ENCODE data around the gene ACTA2. TPM values are rescaled to one million over a fixed set of nuclear protein-coding genes. Genes with fewer than 3 reads are reported as not detected.

ACTA2 gene
- polyA plus RNA-seq, 1 experiment = 815 TPM

DNA sequence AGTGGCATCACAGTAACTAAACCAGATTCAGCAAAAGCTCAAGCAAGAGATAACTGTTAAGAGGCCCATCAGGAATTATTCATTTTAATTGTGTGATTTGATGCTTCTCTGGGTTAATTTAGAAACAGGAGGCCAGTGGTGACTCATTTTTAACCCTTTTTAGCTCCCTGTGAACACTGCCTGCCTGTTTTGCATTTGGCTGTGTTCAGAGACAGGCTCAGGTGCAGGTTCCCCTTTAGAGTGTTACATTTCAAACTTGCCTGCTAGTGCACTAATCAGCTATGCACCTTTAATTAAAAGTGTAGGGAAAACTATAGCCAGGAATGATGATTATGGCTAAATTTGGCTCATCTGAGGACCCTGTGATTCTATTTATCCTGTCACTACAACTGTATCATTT lies 66.0 kb downstream of the ACTA2 start:
- CTCF ChIA-PET = interaction anchor here (1.3 to 7.2 kb wide), 2 partner anchors 47 to 50 kb away, joined by 5 to 44 read pairs; no protein-coding TSS in a partner anchor

More for the DNA sequence above, 66.0 kb downstream of the ACTA2 start:
- H3K4me3 ChIP-seq (ENCODE audit: low read depth, low read length) = no peak overlapping the region
- DNase-seq (ENCODE audit: low read depth, low spot score) = no peak
- POLR2A ChIA-PET = interaction anchor here (0.7 kb wide), 1 partner anchor 48 kb away, joined by 3 read pairs; no protein-coding TSS in a partner anchor
- TF ChIP-seq, protein P1, sequence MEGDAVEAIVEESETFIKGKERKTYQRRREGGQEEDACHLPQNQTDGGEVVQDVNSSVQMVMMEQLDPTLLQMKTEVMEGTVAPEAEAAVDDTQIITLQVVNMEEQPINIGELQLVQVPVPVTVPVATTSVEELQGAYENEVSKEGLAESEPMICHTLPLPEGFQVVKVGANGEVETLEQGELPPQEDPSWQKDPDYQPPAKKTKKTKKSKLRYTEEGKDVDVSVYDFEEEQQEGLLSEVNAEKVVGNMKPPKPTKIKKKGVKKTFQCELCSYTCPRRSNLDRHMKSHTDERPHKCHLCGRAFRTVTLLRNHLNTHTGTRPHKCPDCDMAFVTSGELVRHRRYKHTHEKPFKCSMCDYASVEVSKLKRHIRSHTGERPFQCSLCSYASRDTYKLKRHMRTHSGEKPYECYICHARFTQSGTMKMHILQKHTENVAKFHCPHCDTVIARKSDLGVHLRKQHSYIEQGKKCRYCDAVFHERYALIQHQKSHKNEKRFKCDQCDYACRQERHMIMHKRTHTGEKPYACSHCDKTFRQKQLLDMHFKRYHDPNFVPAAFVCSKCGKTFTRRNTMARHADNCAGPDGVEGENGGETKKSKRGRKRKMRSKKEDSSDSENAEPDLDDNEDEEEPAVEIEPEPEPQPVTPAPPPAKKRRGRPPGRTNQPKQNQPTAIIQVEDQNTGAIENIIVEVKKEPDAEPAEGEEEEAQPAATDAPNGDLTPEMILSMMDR (IDR thresholded peaks at IDR 0.05; ENCODE audit: low read depth, low read length) = no peak
- H3K27ac ChIP-seq (ENCODE audit: low read depth, low read length) = no peak overlapping the region
- H3K9me3 ChIP-seq (ENCODE audit: control insufficient read depth, insufficient read depth, low read length) = no peaks in the 10 kb centered on the region
- H3K27me3 ChIP-seq (ENCODE audit: control insufficient read depth, insufficient read depth, low read length) = no peaks in the 10 kb centered on the region

Small RNA genes lying within 50 kb of the gene (small RNA-seq; reads per million reads assigned to genes)
- gene RF02116 (ENCODE audit: insufficient read length, low read depth) = not detected

Other genes starting within 250 kb of the ACTA2 start
- gene LIPK, start 246.5 kb downstream of the ACTA2 start, polyA plus RNA-seq (2011; rRNA removed) = not detected in 2 replicates
- gene LIPN, start 192.8 kb downstream of the ACTA2 start, polyA plus RNA-seq (2011; rRNA removed) = not detected in 2 replicates
- gene LIPM, start 150.0 kb downstream of the ACTA2 start, polyA plus RNA-seq (2011; rRNA removed) = not detected in 2 replicates
- gene ANKRD22, start 100.9 kb downstream of the ACTA2 start, polyA plus RNA-seq (2011; rRNA removed) = 0.05 TPM in 1 of 2 replicates, not detected in the other
- gene STAMBPL1, start 72.5 kb downstream of the ACTA2 start, polyA plus RNA-seq (2011; rRNA removed) = 41.6 and 50.3 TPM in 2 replicates
- gene FAS, start 38.0 kb upstream of the ACTA2 start, polyA plus RNA-seq (2011; rRNA removed) = 67.0 and 78.4 TPM in 2 replicates